Ishikawa (cell line): Measurements from ENCODE around the gene AMPD2.

Source experiments
- CEBPB ChIP-seq: IDR thresholded peaks from 2 replicates; pipeline ENCODE4 v1.6.1; 2012
- CREB1 ChIP-seq: IDR thresholded peaks from 2 replicates; pipeline ENCODE4 v1.6.1; 2012; ENCODE audit warnings: low read depth
- EGR1 ChIP-seq: IDR thresholded peaks from 2 replicates; pipeline ENCODE4 v1.6.1; 2012
- EP300 ChIP-seq: IDR thresholded peaks from 2 replicates; pipeline ENCODE4 v1.6.1; 2012; ENCODE audit warnings: borderline replicate concordance
- FOXM1 ChIP-seq: IDR thresholded peaks from 2 replicates; pipeline ENCODE4 v1.6.1; 2012; ENCODE audit warnings: low read depth, borderline replicate concordance
- NFIC ChIP-seq: IDR thresholded peaks from 2 replicates; pipeline ENCODE4 v1.6.1; 2012
- RAD21 ChIP-seq: IDR thresholded peaks from 2 replicates; pipeline ENCODE4 v1.6.1; 2012; ENCODE audit warnings: low read depth
- TAF1 ChIP-seq: IDR thresholded peaks from 2 replicates; pipeline ENCODE4 v1.6.1; 2012; ENCODE audit warnings: low read depth, mild to moderate bottlenecking
- TCF12 ChIP-seq: IDR thresholded peaks from 2 replicates; pipeline ENCODE4 v1.6.1; 2012; ENCODE audit warnings: low read depth
- TEAD4 ChIP-seq: IDR thresholded peaks from 2 replicates; pipeline ENCODE4 v1.6.1; 2012
- YY1 ChIP-seq: IDR thresholded peaks from 2 replicates; pipeline ENCODE4 v1.6.1; 2012; ENCODE audit warnings: low read depth
- ZBTB7A ChIP-seq: IDR thresholded peaks from 2 replicates; pipeline ENCODE4 v1.6.1; 2012; ENCODE audit warnings: low read depth
- TF ChIP-seq, protein P1 (sequence below): IDR thresholded peaks from 2 replicates; pipeline ENCODE4 v1.6.1; 2012
- TF ChIP-seq, protein P2 (sequence below): IDR thresholded peaks from 2 replicates; pipeline ENCODE4 v1.6.1; 2012; ENCODE audit warnings: low read depth, mild to moderate bottlenecking
- TF ChIP-seq, protein P3 (sequence below): IDR thresholded peaks from 2 replicates; pipeline ENCODE4 v1.6.1; 2012

AMPD2 gene

DNA sequence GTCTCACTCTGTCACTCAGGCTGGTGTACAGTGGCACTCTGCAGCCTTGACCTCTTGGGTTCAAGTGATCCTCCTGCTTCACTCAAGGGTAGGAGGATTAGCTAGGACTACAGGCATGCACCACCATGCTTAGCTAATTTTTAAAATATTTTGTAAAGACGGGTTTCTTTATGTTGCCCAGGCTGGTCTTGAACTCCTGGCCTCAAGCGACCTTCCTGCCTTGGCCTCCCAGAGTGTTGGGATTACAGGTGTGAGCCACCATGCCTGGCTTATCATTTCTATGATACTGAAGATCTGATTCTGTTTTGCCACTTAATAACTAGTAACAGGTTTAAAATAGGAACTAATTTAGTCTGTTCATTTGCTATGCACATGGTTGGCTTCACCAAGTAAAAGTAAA, 37.6 kb upstream of the AMPD2 start:
- no peak for TF ChIP-seq NFIC
- TF ChIP-seq TCF12: no peak
- TF ChIP-seq, protein P1, sequence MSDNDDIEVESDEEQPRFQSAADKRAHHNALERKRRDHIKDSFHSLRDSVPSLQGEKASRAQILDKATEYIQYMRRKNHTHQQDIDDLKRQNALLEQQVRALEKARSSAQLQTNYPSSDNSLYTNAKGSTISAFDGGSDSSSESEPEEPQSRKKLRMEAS: no peak
- TF ChIP-seq TEAD4: no peak
- TF ChIP-seq, protein P2, sequence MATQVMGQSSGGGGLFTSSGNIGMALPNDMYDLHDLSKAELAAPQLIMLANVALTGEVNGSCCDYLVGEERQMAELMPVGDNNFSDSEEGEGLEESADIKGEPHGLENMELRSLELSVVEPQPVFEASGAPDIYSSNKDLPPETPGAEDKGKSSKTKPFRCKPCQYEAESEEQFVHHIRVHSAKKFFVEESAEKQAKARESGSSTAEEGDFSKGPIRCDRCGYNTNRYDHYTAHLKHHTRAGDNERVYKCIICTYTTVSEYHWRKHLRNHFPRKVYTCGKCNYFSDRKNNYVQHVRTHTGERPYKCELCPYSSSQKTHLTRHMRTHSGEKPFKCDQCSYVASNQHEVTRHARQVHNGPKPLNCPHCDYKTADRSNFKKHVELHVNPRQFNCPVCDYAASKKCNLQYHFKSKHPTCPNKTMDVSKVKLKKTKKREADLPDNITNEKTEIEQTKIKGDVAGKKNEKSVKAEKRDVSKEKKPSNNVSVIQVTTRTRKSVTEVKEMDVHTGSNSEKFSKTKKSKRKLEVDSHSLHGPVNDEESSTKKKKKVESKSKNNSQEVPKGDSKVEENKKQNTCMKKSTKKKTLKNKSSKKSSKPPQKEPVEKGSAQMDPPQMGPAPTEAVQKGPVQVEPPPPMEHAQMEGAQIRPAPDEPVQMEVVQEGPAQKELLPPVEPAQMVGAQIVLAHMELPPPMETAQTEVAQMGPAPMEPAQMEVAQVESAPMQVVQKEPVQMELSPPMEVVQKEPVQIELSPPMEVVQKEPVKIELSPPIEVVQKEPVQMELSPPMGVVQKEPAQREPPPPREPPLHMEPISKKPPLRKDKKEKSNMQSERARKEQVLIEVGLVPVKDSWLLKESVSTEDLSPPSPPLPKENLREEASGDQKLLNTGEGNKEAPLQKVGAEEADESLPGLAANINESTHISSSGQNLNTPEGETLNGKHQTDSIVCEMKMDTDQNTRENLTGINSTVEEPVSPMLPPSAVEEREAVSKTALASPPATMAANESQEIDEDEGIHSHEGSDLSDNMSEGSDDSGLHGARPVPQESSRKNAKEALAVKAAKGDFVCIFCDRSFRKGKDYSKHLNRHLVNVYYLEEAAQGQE: no peak
- TF ChIP-seq ZBTB7A: no peak
- no peak for TF ChIP-seq CEBPB
- no peak for TF ChIP-seq FOXM1
- TF ChIP-seq, protein P3, sequence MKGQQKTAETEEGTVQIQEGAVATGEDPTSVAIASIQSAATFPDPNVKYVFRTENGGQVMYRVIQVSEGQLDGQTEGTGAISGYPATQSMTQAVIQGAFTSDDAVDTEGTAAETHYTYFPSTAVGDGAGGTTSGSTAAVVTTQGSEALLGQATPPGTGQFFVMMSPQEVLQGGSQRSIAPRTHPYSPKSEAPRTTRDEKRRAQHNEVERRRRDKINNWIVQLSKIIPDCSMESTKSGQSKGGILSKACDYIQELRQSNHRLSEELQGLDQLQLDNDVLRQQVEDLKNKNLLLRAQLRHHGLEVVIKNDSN: no peak
- no peak for TF ChIP-seq EGR1
- TF ChIP-seq TAF1: no peak
- TF ChIP-seq EP300: no peak
- no peak for TF ChIP-seq YY1
- TF ChIP-seq RAD21: no peak

DNA sequence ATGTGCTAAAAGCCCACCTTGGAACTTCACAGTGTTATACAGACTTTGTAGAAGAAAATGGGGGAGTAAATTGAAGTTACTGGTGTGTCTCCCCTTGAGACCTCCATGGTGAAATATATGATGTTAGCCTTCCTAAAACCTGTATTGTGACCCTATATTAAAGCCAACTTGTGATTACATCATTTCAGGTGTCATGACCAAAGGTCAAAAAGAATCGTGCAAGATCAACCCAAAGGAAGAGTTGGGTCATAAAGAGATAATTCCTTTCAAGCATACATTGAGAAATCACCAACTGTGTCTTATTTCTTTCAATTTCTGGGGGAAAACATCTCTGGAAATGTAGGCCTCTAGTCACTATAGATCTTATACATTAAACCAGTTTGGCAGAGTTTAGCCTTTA, 34.9 kb upstream of the AMPD2 start:
- TF ChIP-seq NFIC (no peak), EGR1 (no peak)

DNA sequence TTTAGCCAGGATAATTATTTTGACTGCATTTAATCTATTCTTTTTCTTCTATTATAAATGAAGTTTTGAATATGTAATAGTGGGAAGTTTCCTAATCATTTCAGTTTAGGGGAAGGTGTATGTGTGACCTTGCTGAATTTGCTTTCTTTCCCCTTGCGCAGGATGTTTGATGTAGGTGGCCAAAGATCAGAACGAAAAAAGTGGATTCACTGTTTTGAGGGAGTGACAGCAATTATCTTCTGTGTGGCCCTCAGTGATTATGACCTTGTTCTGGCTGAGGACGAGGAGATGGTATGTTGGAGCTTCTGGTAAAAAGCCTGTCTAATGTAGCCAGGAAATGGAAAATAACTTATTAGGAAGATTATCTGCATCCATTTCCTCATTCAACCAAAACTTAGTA, 33.6 kb upstream of the AMPD2 start:
- TF ChIP-seq TCF12: no peak
- TF ChIP-seq EP300: no peak
- TF ChIP-seq, protein P2: no peak
- TF ChIP-seq NFIC: no peak
- no peak for TF ChIP-seq CREB1
- TF ChIP-seq FOXM1: no peak
- TF ChIP-seq, protein P1: no peak
- no peak for TF ChIP-seq CEBPB
- no peak for TF ChIP-seq EGR1
- TF ChIP-seq, protein P3: no peak
- no peak for TF ChIP-seq TAF1
- TF ChIP-seq YY1: no peak
- TF ChIP-seq TEAD4: no peak
- TF ChIP-seq ZBTB7A: no peak
- no peak for TF ChIP-seq RAD21

DNA sequence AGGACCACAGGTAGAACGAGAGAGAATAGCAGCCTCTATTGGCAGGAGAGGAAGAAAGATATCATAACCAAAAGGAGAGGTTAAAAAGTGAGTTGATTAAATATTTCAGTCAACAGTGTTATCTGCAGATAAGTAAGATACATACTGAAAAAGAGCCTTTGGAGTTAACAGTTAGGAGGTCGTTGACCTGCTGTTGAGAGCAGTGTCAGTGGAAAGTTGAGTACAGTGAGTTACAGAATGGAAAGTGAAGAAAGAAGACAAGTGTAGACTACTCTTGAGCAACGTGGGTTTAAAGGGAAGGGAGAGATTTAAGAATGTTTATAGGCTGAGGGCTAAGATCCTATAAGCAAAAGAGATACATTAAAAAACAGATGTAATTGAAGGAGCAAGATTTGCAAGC, 30.5 kb upstream of the AMPD2 start:
- no peak for TF ChIP-seq TCF12

DNA sequence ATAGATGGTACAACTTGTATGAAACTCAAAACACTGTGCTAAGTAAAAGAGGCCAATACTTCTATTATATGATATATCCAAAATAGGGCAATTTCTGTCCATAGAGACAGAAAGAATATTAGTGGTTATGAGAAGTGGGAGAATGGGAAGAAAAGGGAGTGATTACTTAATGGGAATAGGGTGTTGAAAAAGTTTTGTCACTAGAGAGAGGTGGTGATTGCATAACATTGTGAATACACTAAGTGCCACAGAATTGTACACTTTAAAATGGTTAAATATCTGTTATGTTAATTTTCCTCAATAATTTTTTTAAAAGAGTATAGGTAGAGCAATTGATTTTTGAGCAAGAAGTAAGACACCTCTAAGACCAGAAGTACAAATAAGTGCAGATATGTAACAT, 30.0 kb upstream of the AMPD2 start:
- TF ChIP-seq TCF12 (no peak), YY1 (no peak)
- TF ChIP-seq, protein P3: no peak

DNA sequence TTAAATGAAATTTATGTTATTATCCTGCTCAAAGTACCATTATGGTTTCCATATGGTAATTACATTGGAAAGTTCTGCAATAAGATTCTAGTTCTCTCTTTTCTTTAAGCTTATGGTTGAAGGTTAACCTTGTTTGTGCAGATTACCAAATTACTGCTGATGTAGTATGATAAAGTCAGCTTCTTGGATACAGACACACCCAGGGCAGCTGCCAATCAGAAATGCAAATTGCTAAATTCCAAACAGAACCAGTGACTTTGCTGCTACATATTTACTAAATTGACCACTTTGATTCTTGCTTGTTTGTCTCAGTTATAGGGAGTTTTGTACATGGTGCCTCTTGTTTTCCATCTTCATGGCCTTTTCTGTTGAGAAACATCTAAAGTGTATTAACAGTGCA, 26.7 kb upstream of the AMPD2 start:
- TF ChIP-seq CREB1 (no peak), TCF12 (no peak), FOXM1 (no peak), TEAD4 (no peak), TAF1 (no peak), ZBTB7A (no peak), YY1 (no peak), NFIC (no peak), EP300 (no peak), RAD21 (no peak), CEBPB (no peak), EGR1 (no peak)
- TF ChIP-seq, protein P2: no peak
- TF ChIP-seq, protein P1: no peak
- TF ChIP-seq, protein P3: no peak
